Measurements from ENCODE around the gene NOVA2. TPM values are rescaled to one million over a fixed set of nuclear protein-coding genes. Genes with fewer than 3 reads are reported as not detected.

NOVA2 gene
- total and polyA plus RNA-seq, 2 donors (not counting 1 experiment from before 2014, with no cell fraction given), result not detected

DNA sequence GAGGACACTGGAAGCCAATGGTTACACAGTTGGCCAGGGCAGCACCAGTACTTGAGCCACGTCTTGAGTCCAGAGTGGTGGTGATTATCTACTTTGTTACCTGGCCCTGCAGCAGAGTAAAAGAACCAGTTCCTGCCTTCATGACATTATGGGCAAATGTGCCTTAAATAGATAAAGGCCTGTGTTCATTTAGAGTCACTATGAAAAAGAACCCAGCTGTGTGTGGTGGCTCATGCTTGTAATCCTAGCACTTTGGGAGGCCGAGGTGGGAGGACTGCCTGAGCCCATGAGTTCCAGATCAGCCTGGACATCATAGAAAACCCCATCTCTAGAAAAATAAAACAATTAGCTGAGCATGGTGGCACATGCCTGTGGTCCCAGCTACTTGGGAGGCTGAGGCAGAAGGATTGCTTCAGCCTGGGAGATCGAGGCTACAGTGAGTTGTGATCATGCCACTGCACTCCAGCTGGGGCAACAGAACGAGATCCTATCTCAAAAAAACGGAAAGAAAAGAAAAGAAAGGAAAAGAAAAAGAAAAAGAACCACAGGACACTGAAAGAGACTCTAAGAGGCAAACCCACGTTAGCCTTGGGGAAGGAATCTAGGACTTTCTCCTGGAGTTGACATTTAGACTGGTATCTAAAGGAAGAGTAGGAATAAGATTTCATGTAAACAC is 84.3 kb downstream of the NOVA2 start:
- Histone ChIP-seq H3K27me3 (replicated peaks in 1 of 4; ENCODE audit: control extremely low read depth in 1 of 4, control insufficient read depth in 3 of 4, insufficient read depth in 4 of 4, low read length in 3 of 4) (no peaks in the 10 kb centered on the region), H3K4me2 (replicated peaks; ENCODE audit: low read depth, low read length, poor library complexity, severe bottlenecking) (no peak overlapping the region), H3K4me1 (ENCODE audit: control insufficient read depth in 2 of 2, insufficient read depth in 2 of 2, low read length in 2 of 2) (peaks cover 11 to 20% of the 10 kb centered on the region in 2 donors), H3K36me3 (replicated peaks in 1 of 2; ENCODE audit: control extremely low read depth in 1 of 2, control insufficient read depth in 1 of 2, extremely low read depth in 1 of 2, insufficient read depth in 2 of 2, low read length in 1 of 2) (peaks cover 0 to 5% of the 10 kb centered on the region in 2 experiments), H3K79me2 (ENCODE audit: control insufficient read depth, insufficient read depth, low read length) (peaks cover 13% of the 10 kb centered on the region), H2AFZ (ENCODE audit: insufficient read depth, low read depth, low read length, poor library complexity, severe bottlenecking) (no peak overlapping the region), H4K20me1 (ENCODE audit: control insufficient read depth, insufficient read depth, low read length, poor library complexity, severe bottlenecking) (peaks cover 14% of the 10 kb centered on the region), H3K4me3 (ENCODE audit: control extremely low read depth in 1 of 5, extremely low read depth in 1 of 5, insufficient read depth in 1 of 5, low read depth in 2 of 5, low read length in 4 of 5) (no peak overlapping the region), H3K27ac (ENCODE audit: low read length in 2 of 2) (no peak overlapping the region), H3K9me3 (ENCODE audit: control extremely low read depth in 1 of 3, control insufficient read depth in 2 of 3, insufficient read depth in 1 of 3, low read length in 2 of 3) (peaks cover 0 to 2% (median 0%) of the 10 kb centered on the region in 3 donors), H3K9ac (ENCODE audit: low read length) (no peak overlapping the region)
- TF ChIP-seq, protein P1, sequence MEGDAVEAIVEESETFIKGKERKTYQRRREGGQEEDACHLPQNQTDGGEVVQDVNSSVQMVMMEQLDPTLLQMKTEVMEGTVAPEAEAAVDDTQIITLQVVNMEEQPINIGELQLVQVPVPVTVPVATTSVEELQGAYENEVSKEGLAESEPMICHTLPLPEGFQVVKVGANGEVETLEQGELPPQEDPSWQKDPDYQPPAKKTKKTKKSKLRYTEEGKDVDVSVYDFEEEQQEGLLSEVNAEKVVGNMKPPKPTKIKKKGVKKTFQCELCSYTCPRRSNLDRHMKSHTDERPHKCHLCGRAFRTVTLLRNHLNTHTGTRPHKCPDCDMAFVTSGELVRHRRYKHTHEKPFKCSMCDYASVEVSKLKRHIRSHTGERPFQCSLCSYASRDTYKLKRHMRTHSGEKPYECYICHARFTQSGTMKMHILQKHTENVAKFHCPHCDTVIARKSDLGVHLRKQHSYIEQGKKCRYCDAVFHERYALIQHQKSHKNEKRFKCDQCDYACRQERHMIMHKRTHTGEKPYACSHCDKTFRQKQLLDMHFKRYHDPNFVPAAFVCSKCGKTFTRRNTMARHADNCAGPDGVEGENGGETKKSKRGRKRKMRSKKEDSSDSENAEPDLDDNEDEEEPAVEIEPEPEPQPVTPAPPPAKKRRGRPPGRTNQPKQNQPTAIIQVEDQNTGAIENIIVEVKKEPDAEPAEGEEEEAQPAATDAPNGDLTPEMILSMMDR (IDR thresholded peaks at IDR 0.05), result no peak
- TF ChIP-seq EZH2 (IDR thresholded peaks at IDR 0.05; ENCODE audit: borderline replicate concordance, insufficient read depth, low read depth, low read length, poor library complexity, severe bottlenecking), result no peak
- intact Hi-C loops (cut with micrococcal nuclease), result loop anchor here (5.0 kb wide), 1 partner anchor 382 kb away; the partner anchor contains the start of gene VASP
- Mint-ChIP-seq H3K4me1 (peaks cover 19% of the 10 kb centered on the region), H3K4me3 (no peak overlapping the region), H3K27me3 (no peaks in the 10 kb centered on the region), H3K9me3 (ENCODE audit: insufficient read depth) (no peaks in the 10 kb centered on the region), H3K27ac (no peak overlapping the region)
- ChIA-PET POLR2A (no interaction called here), CTCF (no interaction called here)
- 96% methylated on average over 5 of the region's 6 CpGs for WGBS (ENCODE audit: insufficient coverage)
- ATAC-seq (ENCODE audit: low read depth) (no peak), DNase-seq (no peak)

DNA sequence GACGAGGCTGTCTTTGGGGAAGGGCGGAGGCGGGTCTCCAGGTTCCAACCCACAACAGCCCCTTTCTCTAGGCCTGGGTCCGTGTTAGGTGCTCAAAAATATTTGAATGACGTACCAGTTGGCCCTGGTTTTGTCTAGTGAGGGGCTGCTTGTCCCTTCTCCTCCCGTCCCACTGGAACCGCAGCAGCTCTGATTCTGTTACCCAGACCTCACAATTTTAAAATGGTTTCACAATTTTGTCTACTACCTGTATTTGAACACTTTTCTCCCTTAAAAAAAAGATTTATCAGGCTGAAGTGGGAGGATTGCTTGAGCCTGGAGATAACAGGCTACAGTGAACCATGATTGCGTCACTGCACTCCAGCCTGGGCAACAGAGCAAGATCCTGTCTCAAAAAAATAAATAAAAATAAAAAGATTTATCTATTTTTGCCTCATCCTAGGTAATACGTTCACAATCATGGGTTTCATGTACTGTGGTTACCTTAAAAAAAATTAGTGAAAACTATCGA is 86.4 kb downstream of the NOVA2 start:
- no peak for TF ChIP-seq EZH2 (IDR thresholded peaks at IDR 0.05; ENCODE audit: borderline replicate concordance, insufficient read depth, low read depth, low read length, poor library complexity, severe bottlenecking)
- TF ChIP-seq, protein P1 (IDR thresholded peaks at IDR 0.05), result no peak
- Mint-ChIP-seq H3K27ac (peak overlapping the region; percentile 94), H3K27me3 (no peaks in the 10 kb centered on the region), H3K9me3 (ENCODE audit: insufficient read depth) (no peaks in the 10 kb centered on the region), H3K4me1 (peaks cover 28% of the 10 kb centered on the region), H3K4me3 (peak overlapping the region; percentile 95)
- 50% methylated on average over 2 of the region's 10 CpGs for WGBS (ENCODE audit: insufficient coverage)
- Histone ChIP-seq H3K9ac (ENCODE audit: low read length) (peak overlapping the region; percentile 74), H3K9me3 (ENCODE audit: control extremely low read depth in 1 of 3, control insufficient read depth in 2 of 3, insufficient read depth in 1 of 3, low read length in 2 of 3) (peaks cover 0 to 2% (median 0%) of the 10 kb centered on the region in 3 donors), H3K4me3 (ENCODE audit: control extremely low read depth in 1 of 5, extremely low read depth in 1 of 5, insufficient read depth in 1 of 5, low read depth in 2 of 5, low read length in 4 of 5) (peak overlapping the region in 4 of 5 experiments; percentile 68 to 86 (median 76)), H3K4me1 (ENCODE audit: control insufficient read depth in 2 of 2, insufficient read depth in 2 of 2, low read length in 2 of 2) (peaks cover 24 to 39% of the 10 kb centered on the region in 2 donors), H2AFZ (ENCODE audit: insufficient read depth, low read depth, low read length, poor library complexity, severe bottlenecking) (peak overlapping the region; percentile 90), H3K36me3 (replicated peaks in 1 of 2; ENCODE audit: control extremely low read depth in 1 of 2, control insufficient read depth in 1 of 2, extremely low read depth in 1 of 2, insufficient read depth in 2 of 2, low read length in 1 of 2) (peaks cover 0 to 5% of the 10 kb centered on the region in 2 experiments), H3K27me3 (replicated peaks in 1 of 4; ENCODE audit: control extremely low read depth in 1 of 4, control insufficient read depth in 3 of 4, insufficient read depth in 4 of 4, low read length in 3 of 4) (no peaks in the 10 kb centered on the region), H3K27ac (ENCODE audit: low read length in 2 of 2) (peak overlapping the region; percentile 83 to 90), H3K79me2 (ENCODE audit: control insufficient read depth, insufficient read depth, low read length) (peaks cover 29% of the 10 kb centered on the region), H4K20me1 (ENCODE audit: control insufficient read depth, insufficient read depth, low read length, poor library complexity, severe bottlenecking) (peaks cover 32% of the 10 kb centered on the region), H3K4me2 (replicated peaks; ENCODE audit: low read depth, low read length, poor library complexity, severe bottlenecking) (peak overlapping the region; percentile 97)
- ATAC-seq (ENCODE audit: low read depth), result no peak
- CTCF ChIA-PET, result interaction anchor here (0.7 to 3.4 kb wide), 3 partner anchors 15 to 71 kb away, joined by 3 to 24 read pairs (median 4); partner anchors contain the start of genes FOXA3, MYPOP and SYMPK
- POLR2A ChIA-PET, result interaction anchor here (1.3 to 2.9 kb wide), 2 partner anchors 15 to 24 kb away, joined by 5 to 33 read pairs; partner anchors contain the start of genes MYPOP and SYMPK
- intact Hi-C loops (cut with micrococcal nuclease), result loop anchor here (5.0 kb wide), 1 partner anchor 380 kb away; the partner anchor contains the start of gene VASP
- no peak for DNase-seq

Measured in B cell (primary cell).